ENCODE results near the gene LGR5.
"Not testable (repeated sequence)": the region's sequence is repeated elsewhere in the genome, so short reads cannot be mapped to it uniquely, and the experiment has no call there.

The LGR5 gene

GRCh38 chr12:71469258-71469750 lies 29.7 kb downstream of the LGR5 start:
- DNase-seq (ENCODE audit: extremely low read depth in 1 of 2, low read depth in 1 of 2), result no peak

GRCh38 chr12:71472441-71472911 lies 32.9 kb downstream of the LGR5 start:
- no peak for DNase-seq (ENCODE audit: extremely low read depth in 1 of 2, low read depth in 1 of 2)

GRCh38 chr12:71474791-71475190 lies 35.2 kb downstream of the LGR5 start:
- no peak for DNase-seq (ENCODE audit: extremely low read depth in 1 of 2, low read depth in 1 of 2)

- DNase-seq (ENCODE audit: extremely low read depth in 1 of 2, low read depth in 1 of 2), result no peak
Measured at GRCh38 chr12:71475280-71475679, 35.7 kb downstream of the LGR5 start.

DNA sequence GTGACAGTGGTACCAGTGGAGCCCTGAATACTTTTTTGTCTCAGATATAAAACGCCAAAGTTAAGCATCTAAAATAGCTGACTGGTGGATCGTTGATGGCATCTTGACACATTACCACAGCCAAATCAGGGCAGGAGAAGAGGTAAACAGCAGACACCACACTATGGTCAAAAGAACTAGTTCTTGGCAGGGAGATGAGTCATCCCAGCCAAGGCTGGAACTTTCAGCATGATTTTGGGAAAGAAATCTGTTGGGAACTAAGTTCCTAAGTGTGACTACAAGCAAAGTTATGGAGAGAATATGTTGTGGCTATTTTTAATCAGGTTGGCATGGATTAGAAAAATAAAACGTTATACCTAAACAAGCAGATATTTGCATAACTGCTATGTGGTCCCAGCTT lies 36.9 kb downstream of the LGR5 start:
- no peak for DNase-seq (ENCODE audit: extremely low read depth in 1 of 2, low read depth in 1 of 2)

- no peak for DNase-seq (ENCODE audit: extremely low read depth in 1 of 2, low read depth in 1 of 2)
Measured at GRCh38 chr12:71477609-71478008, 38.0 kb downstream of the LGR5 start.

- DNase-seq (ENCODE audit: extremely low read depth in 1 of 2, low read depth in 1 of 2), result no peak
Measured at GRCh38 chr12:71478270-71478669, 38.7 kb downstream of the LGR5 start.

DNA sequence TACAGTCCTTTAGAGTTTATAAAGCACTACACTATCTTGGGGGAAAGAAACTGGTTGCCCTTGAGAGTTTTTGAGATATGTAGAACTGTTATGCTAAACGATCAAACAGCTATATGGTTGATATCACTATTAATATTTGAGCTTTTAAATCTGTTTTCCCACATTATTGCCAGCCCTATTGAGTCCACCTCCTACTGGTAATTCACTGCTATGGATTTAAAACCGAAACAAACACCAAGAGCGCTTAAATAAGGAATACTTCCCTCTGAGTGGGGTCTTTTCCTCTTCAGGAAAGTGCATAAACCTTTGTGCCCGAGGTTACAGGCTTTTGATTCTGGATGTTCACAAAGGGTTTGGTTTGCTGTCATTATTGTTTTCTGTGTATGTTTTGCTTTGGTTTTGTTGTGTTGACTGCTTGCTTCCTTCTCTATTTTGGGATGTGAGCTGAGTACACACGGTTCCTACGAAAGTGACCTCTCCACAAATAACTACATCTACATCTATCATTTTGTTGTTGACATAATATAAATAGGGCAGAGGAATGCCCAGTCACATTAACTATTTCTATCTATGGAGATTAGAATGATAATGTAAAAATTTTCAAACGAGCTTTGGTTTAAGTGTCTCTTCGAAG lies 44.8 kb downstream of the LGR5 start:
- no peak for DNase-seq (ENCODE audit: extremely low read depth in 1 of 2, low read depth in 1 of 2)

- not testable (repeated sequence) for DNase-seq (ENCODE audit: extremely low read depth in 1 of 2, low read depth in 1 of 2)
Measured at GRCh38 chr12:71490844-71491243, 51.2 kb downstream of the LGR5 start.

- no peak for DNase-seq (ENCODE audit: extremely low read depth in 1 of 2, low read depth in 1 of 2)
Measured at GRCh38 chr12:71492604-71493003, 53.0 kb downstream of the LGR5 start.

GRCh38 chr12:71499834-71500233 lies 60.2 kb downstream of the LGR5 start:
- DNase-seq (ENCODE audit: extremely low read depth in 1 of 2, low read depth in 1 of 2), result no peak

DNA sequence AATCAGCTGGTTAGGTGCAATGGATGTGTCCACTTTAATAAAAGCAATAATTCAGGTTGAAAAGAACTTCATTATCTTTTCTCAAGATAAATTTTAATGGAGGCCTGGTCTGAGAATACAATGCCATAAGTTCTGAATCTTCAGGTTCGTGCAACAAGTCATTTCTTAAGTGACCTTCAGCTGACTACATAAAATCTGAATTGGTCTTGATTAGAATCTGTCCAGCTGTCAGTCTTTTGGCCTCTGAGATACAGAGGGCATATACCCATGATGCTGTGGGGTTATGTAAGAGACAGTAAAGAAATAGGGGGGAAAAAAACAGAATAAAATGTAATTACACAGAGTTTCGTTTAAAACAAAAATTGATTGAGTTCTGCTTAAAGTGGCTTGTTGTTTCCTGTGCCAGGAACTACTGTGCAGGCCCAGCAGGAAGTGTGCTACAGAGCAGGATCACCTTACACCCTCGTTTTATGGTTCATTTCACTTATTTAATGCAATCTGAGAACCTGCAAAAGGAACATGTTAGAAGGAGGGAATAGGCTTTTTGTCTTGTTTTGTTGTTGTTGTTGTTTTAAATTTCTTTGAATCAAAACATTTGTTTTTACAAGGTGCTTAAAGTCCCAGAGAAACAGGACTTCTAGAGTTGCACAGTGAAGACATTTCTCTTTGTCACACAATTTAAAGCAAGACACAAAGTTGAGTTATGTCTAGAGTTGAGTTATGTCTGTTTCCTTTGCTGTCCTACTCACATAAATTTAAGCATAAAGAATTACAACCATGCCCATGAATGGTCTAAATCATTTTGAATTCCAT lies 64.2 kb downstream of the LGR5 start:
- DNase-seq (ENCODE audit: extremely low read depth in 1 of 2, low read depth in 1 of 2), result no peak

- DNase-seq (ENCODE audit: extremely low read depth in 1 of 2, low read depth in 1 of 2), result no peak
Measured at GRCh38 chr12:71504476-71504875, 64.9 kb downstream of the LGR5 start.

DNA sequence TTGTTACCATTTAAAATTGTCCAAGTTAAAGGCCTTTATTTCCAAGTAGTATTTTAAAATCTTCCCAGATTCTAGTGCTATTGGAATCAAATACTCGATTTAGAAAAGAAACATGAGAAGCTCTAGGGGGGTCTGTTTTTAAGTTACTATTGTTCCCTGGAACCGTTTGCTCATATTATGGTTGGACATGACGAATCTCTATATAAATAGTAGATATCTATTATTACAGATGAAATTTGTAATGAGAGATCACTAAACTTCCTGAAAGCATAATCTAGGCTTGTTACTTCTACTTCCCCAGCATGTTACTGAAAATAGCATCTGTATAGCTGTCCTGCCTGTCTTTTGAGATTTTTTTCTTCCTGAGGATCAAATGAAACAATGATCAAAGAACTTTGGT lies 70.1 kb downstream of the LGR5 start:
- DNase-seq (ENCODE audit: extremely low read depth in 1 of 2, low read depth in 1 of 2), result no peak

DNA sequence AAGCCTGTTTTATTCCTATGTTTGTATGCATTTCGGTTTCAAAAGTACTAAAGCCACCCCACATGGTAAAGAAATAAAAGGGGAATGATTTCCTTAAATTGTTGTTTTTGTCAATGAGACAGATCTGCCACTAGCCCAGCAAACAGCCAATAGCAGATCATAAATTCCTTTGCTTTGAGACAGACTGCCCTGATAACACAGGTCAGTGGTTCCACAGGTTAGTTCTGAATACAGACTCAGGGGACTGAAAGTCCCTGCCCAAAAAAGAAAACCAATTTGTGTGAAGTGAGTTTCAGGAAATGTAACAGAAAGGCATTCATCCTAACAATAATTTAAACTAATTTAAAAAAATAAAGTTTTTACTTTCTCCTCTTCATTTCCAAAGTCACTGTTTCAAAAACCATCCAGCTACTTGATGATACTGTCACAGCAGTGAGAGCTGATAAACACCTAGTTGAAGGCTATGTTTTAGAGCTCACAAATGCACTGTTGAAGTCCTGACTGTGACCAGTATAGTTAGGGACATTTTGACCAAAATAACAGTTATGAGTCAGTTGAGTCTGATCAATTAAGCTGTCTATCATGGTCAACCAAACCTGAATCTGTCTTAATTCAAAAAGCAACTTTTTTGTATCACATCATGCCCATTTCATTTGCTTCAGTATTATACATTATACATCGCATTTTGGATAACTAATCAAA lies 77.7 kb downstream of the LGR5 start:
- DNase-seq (ENCODE audit: extremely low read depth in 1 of 2, low read depth in 1 of 2), result no peak

DNA sequence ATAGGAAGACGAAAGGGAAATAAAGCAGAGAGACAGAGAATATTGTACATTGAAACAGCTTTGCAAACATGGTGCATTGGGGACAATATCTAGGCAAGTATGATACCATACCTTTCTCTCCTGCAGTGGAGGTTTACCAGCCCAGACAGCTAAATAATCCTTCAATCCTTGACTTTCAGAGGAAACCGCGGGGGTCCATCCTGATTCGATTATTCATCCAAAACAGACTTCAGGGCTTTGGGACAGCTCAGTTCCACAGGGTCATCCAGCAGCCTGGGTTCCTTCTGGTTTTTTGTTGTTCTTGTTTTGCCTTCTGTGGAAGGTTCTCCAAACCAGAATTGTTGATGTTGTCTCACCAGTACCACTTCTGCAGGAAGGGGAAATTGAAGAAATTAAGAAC lies 81.5 kb downstream of the LGR5 start:
- DNase-seq (ENCODE audit: extremely low read depth in 1 of 2, low read depth in 1 of 2), result no peak

DNA sequence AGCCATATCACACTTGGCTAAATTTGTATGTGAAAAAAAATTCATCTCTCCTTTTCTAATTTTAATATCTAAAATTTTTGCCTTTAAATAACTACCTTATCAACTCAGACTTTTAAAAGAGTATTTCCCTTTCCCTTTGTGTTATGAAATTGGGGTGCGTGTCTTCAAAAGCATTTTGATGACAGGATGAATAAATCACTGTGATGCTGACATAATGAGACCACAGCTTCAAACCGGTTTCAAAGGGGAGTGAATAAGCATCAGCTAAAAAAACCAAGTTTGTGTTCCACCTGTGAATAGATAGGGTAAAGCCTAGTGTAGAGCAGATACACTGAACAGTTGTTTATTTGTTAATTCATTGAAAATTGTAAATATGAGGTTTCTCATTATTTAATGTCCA lies 85.0 kb downstream of the LGR5 start:
- no peak for DNase-seq (ENCODE audit: extremely low read depth in 1 of 2, low read depth in 1 of 2)

GRCh38 chr12:71533703-71534102 lies 94.1 kb downstream of the LGR5 start:
- no peak for DNase-seq (ENCODE audit: extremely low read depth in 1 of 2, low read depth in 1 of 2)

- no peak for DNase-seq (ENCODE audit: extremely low read depth in 1 of 2, low read depth in 1 of 2)
Measured at GRCh38 chr12:71536279-71536938, 96.8 kb downstream of the LGR5 start.

GRCh38 chr12:71536939-71537622 lies 97.5 kb downstream of the LGR5 start:
- DNase-seq (ENCODE audit: extremely low read depth in 1 of 2, low read depth in 1 of 2), result no peak

DNA sequence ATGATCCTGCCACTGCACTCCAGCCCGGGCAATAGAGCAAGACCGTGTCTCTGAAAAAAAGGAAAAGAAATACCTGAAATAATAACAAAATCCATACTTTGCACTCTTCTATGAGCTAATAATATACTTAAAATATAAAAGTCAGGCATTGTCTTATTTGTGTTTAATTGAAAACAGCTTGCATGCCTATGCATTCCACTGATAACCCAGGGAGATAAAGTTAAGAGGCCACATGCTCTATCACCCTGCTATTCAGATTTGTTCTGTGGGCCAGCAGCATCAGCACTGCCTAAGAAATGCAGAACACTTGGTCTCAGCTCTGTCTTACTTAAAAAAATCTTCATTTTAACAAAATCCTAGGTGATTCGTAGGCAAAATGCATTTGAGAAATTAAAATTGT lies 99.2 kb downstream of the LGR5 start:
- DNase-seq (ENCODE audit: extremely low read depth in 1 of 2, low read depth in 1 of 2), result no peak
